HG02588 (cell line): ENCODE data around the gene CCDC7.
"Not testable (repeated sequence)": the region's sequence is repeated elsewhere in the genome, so short reads cannot be mapped to it uniquely, and the experiment has no call there.

ENCODE experiments used
- ATAC-seq: cut with Tn5 transposase; IDR thresholded peaks from one replicate; pipeline ENCODE4 v1.9.1; 2021; ENCODE audit warnings: mild to moderate bottlenecking, moderate library complexity; ENCODE audit not compliant: unreplicated experiment

The CCDC7 gene

DNA sequence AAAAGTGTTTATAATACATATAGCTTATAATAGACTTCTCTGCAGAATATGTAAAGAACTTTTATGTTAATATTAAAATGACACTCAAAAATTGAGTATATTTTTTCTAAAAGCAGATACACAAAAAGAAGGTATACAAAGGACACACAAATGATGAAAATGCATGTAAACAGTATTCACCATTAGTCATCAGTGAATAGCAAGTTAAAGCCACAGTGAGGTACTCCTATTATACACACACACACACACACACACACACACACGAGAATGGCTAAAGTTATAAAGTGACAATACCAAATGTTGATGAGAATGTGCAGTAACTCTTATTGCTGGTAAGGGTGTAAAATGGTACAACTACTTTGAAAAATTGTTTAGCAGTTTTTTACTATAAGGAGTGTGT is 419.2 kb downstream of the CCDC7 start:
- no peak for ATAC-seq

DNA sequence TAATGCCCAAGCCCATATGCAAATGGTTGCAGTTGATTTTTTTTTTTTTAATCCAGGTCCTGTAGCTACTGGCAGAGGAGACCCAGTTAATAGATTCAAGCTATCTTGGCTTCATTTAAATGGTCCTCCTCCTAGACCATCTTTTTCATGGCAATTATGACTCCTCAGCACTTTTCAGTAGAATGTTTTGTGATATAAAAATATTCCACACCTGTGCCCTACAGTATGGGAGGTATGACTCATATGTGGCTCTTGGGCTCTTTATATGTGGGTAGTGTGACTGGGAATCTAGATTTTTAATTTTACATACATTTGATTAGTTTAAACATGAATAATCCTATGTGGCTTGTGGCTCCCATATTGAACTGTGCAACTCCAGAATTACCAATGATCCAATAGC is 432.0 kb downstream of the CCDC7 start:
- no peak for ATAC-seq

DNA sequence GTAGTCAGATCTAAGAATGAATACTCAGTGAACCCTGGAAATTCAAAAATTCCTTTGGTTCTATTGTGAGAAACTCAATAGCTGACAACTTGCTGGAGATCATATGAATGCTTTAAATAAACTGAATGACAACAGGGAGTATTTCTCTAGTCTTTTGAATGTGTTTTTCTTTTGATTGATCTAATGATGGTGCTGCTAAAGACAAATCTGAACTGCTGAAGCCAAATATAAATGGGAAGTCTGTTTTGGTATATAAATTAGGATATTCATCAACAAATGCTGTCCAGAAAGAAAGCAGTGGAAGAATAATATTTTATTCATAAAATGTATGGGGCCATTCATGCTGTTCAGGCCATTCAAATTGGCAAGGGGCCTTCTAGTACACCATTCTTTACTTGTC is 432.7 kb downstream of the CCDC7 start:
- no peak for ATAC-seq

DNA sequence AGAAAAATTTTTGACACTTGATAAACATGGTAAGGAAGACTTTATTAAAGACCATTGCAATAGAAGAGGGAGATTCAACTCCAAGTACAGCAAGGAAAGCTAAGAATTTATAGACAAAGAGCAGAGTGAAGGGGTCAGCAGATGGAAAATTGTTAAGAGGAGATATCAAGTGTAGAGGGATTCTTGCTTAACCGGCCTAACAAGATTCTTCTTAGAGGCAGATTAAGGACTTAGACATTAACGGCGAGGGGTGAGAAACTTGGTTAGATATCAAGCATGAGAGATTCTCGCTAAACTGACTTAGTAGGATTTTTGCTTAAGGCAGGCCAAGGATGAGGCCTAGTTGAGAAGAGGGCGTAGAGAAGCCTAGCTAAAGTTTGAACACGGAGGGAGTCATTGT is 436.1 kb downstream of the CCDC7 start:
- ATAC-seq: no peak

DNA sequence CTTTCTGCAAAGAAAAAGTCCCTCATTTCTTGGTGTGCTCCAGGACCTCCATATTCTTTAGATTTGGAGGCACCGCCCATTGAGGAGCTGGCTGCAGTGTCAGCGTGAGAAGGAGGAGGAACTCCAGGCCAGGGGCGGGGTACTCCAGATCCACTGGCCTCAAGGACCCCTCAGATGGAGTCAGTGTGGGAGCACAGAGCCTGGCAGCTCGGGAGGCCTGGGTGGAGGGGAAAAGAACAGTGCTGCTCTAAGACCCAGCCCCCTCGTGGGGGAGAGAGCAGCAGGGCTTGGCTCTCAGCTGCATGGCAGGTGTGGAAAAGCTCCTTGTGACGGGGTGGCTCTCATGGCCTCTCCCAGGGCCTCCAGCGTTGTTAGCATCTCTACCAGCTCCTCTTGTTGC is 441.5 kb downstream of the CCDC7 start:
- ATAC-seq: no peak

DNA sequence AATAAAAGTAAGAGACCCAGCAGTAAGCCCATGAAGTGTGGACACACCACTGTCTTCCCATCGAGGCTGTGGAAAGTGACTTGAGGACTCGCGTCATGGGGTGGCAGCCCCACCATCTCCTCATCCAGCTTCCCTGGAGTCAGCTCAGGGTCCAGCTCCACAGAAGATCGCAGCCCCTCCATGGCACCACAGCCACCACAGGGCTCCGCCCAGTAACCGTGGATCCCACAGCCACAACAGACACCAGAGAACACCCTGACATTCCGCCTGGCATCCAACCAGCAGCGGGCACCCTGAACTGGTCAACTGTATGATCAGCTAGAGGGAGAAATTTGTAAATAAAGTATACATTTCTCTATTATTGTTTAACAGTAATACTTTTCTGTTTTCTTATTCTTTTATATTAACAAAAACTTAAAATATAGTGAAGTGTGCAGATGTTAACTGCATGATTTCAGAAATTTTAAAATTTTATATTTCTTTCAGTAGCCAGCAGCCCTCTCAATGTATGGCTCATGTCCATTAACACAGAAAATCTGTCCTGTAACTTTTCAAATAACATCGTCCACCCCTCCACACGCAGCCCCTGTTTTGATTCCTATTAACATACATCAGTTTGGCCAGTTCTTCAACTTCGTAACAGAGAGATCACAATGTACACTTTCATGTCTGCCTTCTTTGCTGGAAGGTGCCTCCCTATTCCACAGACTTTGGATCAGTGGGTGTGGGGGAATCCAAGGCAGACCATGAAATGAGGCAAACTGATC is 442.4 kb downstream of the CCDC7 start:
- no peak for ATAC-seq

DNA sequence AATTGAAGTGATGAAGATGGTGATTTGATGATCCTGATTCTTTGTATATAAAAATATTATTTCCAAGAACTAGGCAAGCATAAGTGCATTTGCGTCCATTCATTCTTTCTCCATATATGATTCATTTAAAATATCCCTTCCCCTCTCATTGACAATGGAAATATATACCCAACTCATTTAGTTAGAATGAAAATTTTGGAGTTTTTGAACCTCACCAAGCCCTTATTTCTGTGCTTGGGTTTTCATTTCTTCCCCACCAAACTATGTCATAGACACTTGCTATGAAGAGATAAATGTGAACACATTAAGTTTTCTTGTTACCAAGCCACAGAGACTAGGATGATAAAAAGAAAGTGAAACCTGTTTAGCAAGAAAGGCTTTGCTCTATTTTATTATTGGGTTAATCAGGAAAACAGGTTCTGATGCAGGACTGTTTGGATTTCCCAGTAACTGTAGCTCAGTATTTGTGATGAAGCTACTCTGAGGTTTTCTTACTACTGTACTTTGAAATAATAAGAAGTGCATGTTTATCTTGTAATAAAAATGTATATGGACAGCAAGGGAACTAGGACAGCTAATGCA is 443.8 kb downstream of the CCDC7 start:
- no peak for ATAC-seq

DNA sequence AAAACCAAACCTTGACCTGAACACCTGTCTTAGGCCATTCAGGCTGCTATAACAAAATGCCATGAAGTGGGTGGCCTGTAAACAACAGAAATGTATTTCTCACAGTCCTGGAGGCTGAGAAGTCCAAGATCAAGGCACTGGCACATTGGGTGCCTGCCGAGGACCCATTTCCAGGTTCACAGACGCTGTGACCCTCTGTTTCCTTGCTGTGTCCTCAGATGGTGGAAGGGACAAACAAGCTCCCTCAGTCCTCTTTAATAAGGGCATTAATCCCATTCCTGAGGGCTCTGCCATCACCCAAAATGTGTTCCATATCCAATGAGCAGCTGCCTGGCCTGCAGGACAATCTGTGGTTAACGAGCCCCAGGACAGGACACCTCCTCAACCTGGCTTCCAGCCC is 444.5 kb downstream of the CCDC7 start:
- no peak for ATAC-seq

DNA sequence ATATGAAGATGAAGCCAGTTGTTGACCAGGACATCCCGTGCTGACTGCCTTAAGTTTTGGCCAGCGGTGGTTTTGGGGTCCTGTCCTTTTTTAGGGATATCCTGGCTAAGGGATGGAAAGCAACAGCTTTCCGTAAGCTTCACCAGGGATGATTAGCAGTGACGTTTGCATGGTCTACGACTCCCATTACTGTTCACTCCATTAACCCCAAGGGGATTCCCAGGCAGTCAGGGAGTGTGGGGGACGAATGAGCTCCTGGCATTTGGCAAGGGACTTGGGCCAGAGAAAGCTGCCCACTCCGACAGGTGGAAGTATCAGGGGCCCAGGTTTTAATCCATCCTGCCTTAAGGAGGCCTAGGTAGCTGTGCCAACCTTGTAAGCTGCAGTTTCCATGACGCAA is 445.3 kb downstream of the CCDC7 start:
- ATAC-seq: no peak

DNA sequence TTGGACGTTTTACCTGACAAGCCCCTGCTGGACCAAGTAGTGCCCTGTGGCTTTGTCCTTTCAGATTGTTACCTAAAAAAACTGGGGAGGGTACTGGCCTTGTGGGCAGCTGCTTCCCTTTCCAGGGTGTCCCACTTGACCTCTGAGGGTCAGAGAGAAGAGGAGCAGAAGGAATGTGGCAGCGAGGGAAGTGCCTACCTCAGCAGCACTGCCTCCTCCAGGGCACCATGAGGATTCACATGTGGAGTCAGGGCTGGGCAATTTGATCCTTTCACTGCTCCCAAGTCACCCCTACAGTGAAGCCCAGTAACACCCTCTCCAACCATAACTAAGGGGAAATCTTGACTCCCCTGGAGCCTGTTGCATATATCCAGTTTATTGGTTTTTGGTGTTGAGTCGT is 447.5 kb downstream of the CCDC7 start:
- no peak for ATAC-seq

DNA sequence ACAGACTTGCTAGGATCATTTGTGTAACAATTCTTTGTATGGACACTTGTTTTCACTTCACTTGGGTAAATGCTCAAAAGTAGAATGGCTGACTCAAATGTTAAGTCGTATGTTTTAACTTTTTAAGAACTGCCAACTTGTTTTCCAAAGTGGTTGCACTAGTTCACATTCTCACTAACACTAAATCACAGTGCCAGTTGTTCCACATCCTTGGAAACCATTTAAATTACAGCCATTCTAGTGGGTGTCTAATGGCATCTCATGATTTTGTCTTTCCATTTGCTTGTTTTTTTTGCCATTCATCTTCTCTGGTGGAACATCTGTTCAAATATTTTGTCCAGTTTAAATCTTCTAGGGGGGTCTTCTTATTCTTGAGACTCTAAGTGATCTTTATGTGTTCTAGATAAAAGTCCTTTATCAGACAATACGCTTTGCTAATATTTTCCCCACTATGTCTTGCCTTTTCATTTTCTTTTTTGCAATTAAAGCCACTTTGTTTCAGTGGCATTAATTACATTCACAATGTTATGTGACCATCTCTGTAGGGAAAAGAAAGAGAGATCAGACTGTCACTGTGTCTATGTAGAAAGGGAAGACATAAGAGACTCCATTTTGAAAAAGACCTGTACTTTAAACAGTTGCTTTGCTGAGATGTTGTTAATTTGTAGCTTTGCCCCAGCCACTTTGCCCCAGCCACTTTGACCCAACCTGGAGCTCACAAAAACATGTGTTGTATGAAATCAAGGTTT is 448.1 kb downstream of the CCDC7 start:
- no peak for ATAC-seq

DNA sequence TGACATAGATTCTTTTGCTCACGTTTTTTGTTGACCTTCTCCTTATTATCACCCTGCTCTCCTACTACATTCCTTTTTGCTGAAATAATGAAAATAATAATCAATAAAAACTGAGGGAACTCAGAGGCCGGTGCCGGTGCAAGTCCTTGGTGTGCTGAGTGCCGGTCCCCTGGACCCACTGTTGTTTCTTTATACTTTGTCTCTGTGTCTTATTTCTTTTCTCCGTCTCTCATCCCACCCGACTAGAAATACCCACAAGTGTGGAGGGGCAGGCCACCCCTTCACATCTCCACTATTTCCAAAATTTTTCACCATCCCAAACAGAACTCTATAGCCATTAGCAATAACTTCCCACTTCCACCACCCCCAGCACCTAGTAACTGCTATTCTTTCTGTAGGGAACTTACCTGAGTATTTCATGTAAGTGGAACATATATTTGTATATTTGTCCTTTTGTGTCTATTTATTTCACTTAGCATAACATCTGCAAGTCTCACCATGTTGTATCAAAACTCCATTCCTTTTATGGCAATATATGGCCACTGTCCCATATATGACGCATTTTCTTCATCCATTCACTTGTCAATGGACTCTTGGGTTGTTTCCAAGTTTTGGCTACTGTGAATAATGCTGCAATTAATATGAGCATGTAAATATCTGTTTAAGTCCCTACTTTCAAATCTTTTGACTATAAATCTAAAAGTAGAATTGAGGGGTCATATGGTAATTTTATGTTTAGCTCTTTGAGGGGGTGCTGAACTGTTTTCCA is 449.4 kb downstream of the CCDC7 start:
- not testable (repeated sequence) for ATAC-seq

DNA sequence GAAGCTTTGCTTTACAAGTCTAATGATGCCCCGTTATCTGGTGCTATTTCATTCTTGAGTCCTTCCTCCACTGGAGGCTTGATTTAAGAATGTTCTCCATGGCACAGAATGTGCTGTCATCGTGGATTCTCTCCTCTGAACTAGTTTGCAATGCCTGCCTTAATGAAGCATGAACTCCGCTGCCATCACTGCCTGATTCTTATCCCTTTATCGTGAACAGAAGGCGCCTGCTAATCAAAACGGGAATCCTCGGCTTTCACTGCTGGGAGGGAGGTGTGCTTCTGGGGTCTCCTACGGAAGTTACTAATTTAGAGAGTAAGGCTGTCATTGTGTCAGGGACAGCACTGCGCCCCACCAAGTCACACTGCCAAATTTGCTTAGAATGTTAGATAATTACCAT is 455.9 kb downstream of the CCDC7 start:
- ATAC-seq: no peak

DNA sequence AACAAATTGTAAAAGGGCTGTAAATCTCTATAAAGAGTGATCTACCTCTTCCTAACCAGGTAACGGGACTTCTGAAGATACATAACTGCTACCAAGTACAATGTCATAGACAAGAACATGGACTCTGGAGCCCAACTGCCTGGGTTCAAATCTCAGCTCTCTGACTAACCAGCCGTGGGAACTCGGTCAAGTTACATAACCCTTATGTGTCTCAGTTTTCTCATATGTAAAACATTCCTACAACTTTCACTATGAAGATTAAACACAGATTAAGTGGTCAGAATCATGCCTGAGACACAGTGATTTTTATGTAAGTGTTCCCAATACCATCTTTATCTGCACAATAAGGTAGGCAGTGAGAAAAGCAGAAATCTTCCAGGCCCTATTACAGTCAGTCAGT is 459.5 kb downstream of the CCDC7 start:
- no peak for ATAC-seq

DNA sequence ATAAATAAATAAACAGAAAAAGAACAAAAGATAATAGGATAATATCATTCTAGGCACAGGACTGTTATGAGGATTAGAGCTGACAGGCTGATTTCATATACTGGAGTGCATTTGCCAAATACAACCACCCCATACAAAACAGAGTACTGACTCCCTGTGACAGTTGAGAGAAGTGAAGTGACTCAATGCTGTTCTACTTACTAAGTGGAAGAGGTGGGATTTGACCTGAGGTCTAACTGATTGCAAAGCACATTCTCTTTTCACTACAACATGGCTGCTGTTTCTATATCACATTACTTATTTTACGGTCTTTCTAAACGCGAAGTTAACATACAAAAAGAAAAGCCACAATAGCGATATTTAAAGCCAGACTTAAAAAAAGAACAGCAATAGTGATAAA is 460.7 kb downstream of the CCDC7 start:
- ATAC-seq: no peak

DNA sequence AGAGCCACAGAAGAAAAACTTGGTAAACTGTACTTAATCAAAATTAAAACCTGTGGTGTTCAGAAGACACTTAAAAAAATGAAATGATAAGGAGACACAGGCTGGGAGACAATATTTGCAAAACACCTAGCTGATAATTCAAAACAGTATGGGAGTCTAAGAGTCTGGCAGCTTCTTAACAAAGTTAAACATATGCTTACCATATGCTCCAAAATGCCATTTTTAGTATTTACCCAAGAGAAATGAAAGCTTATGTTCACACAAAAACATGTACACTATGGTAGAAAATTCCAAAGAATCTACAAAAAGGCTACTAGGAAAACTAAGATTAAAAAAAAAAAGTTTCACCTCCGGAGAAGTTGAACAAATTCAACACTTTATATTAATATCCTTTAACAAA is 463.5 kb downstream of the CCDC7 start:
- no peak for ATAC-seq

DNA sequence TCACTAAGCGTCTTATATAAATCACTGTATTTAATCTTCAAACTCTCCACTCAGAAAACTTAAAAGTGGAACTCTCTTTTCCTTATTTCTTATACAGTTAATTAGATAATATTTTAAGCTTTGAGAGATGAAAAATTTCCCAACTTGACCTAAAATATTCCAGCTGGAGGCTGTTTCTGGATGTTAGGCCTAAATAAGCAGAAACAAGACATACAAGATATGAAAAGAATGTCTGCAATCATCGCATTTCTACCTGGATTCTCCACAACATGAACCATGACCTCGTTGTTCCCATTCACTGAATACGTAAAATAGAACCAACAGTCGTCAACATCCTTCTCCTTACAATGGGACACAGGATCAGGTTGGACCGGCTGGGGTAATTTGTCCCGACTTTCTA is 464.0 kb downstream of the CCDC7 start:
- not testable (repeated sequence) for ATAC-seq

DNA sequence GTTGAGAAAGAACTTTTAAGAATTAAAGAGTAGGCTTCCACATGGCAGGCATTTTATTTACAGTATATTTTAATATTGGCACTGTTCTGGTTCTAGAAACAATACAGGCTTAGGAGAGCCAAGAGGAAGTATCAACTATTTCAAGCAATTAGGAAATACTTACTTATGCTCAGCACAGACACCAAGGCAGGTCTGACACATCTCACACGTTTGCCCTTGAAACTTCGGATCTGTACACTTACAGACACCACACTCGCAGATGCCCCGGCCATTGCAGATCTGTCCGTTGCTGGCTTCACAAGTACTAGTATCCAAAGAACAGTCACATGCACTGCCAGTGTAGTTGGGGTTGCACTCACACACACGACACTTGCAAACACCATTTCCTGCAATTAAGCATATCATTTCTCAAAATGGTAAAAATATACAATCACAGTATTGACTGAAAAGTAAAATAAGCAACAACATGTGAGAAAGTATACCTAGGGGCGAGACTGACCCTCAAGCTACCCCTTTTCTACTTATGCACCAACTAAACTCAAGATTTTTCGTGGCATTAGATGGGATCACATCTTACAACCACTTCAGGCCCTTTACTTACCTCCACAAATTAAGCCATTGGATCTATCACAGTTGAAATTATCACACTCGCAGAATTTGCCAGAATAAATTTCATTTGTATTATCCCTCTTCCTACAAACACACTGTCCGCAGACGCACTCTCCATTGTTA is 465.5 kb downstream of the CCDC7 start:
- no peak for ATAC-seq

DNA sequence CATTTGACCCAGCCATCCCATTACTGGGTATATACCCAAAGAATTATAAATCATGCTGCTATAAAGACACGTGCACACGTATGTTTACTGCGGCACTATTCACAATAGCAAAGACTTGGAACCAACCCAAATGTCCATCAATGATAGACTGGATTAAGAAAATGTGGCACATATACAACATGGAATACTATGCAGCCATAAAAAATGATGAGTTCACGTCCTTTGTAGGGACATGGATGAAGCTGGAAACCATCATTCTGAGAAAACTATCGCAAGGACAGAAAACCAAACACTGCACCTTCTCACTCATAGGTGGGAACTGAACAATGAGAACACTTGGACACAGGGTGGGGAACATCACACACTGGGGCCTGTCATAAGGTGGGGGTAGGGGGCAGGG is 471.9 kb downstream of the CCDC7 start:
- ATAC-seq: not testable (repeated sequence)

DNA sequence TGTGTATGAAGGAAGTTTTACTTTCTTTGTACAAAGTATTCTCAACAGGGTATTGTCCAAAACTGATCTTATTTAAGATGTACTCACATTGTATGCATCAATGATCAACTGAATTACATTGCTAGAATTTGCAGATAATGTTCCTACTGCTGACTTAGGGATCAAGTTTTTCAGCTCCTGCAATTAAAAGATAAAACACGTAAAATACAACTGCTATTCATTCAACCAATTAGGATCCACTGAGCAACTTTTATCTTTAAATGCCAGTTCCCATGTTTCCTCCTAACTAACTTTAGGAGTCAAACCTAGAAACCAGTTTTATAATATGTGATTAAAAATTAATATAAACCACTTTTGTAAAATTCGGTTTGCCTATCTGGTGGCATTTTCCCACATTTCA is 476.2 kb downstream of the CCDC7 start:
- ATAC-seq: no peak

DNA sequence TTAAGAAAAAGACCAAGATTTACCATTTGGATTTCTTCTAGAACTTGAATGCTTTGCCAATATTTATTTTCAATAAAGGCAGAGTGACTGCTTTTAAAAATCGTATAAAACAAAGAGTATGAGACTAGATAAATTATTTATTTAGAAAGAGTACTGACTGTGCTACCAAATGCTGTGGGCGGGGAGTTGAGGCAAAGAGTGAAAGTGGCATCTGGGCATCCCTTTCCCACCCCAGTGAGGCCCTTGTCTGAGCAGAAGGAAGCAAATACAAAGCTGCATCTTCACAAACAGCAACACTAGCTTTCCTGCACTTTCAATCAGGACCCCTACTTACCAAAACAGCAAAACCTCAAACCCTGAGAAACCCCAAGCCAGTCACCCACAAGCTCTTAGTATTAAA is 477.2 kb downstream of the CCDC7 start:
- ATAC-seq: no peak
